Measurements from ENCODE around the gene JAM3. TPM values are rescaled to one million over a fixed set of nuclear protein-coding genes. Genes with fewer than 3 reads are reported as not detected.
A peak's percentile ranks its signal among the peaks of the same experiment; 100 is the strongest.

JAM3 gene
- total RNA-seq, 1 experiment from 2014 or later: 3.1 TPM

GRCh38 chr11:134046681-134047449 is 22.0 kb upstream of the JAM3 start:
- ATAC-seq (no peak), DNase-seq (no peak)
- Histone ChIP-seq H3K4me3 (ENCODE audit: low read length) (no peak overlapping the region), H2AFZ (ENCODE audit: low read length) (no peak overlapping the region), H3K9ac (ENCODE audit: low read length) (no peak overlapping the region), H3K4me2 (ENCODE audit: low read length) (peak overlapping the region; percentile 28), H4K20me1 (ENCODE audit: low read length) (no peaks in the 10 kb centered on the region), H3K4me1 (ENCODE audit: insufficient read depth, low read length) (peaks cover 11% of the 10 kb centered on the region), H3K9me3 (ENCODE audit: low read length) (no peaks in the 10 kb centered on the region), H3K36me3 (ENCODE audit: low read depth, low read length) (no peaks in the 10 kb centered on the region), H3F3A (ENCODE audit: low read length, unreplicated experiment) (no peaks in the 10 kb centered on the region), H3K27me3 (ENCODE audit: low read length) (peaks cover 21% of the 10 kb centered on the region; the same call in 1 of the 2 replicates), H3K79me2 (ENCODE audit: low read length) (no peaks in the 10 kb centered on the region), H3K27ac (ENCODE audit: low read length) (no peak overlapping the region), H3K9me2 (replicated peaks; ENCODE audit: low read length) (no peaks in the 10 kb centered on the region)
- no TSS peak for BruUV-seq (replicated peaks)
- intact Hi-C loops (cut with micrococcal nuclease): loop anchor here (10.0 kb wide), 1 partner anchor 122 kb away; no protein-coding TSS in a partner anchor
- TF ChIP-seq EZH2phosphoT487 (IDR thresholded peaks at IDR 0.05; ENCODE audit: borderline replicate concordance, low read length): no peak
- TF ChIP-seq EZH2 (IDR thresholded peaks at IDR 0.05; ENCODE audit: low read length, unreplicated experiment): no peak
- TF ChIP-seq CTCF (conservative IDR thresholded peaks at IDR 0.05; ENCODE audit: low read depth, low read length): no peak
- ChIA-PET POLR2A (ENCODE audit: unreplicated experiment) (no interaction called here), CTCF (no interaction called here)

- no peaks in the 10 kb centered on the region for H3K9me2 ChIP-seq (replicated peaks; ENCODE audit: low read length)
- H2AFZ ChIP-seq (ENCODE audit: low read length): peak overlapping the region; percentile 25; the same call in 1 of the 2 replicates
- H4K20me1 ChIP-seq (ENCODE audit: low read length): no peaks in the 10 kb centered on the region
- intact Hi-C loops (cut with micrococcal nuclease): loop anchor here (10.0 kb wide), 1 partner anchor 123 kb away; no protein-coding TSS in a partner anchor
- H3K9me3 ChIP-seq (ENCODE audit: low read length): no peaks in the 10 kb centered on the region
- H3K27ac ChIP-seq (ENCODE audit: low read length): no peak overlapping the region
- H3K79me2 ChIP-seq (ENCODE audit: low read length): no peaks in the 10 kb centered on the region
- TF ChIP-seq EZH2phosphoT487 (IDR thresholded peaks at IDR 0.05; ENCODE audit: borderline replicate concordance, low read length) (no peak), EZH2 (IDR thresholded peaks at IDR 0.05; ENCODE audit: low read length, unreplicated experiment) (no peak), CTCF (conservative IDR thresholded peaks at IDR 0.05; ENCODE audit: low read depth, low read length) (no peak)
- no peaks in the 10 kb centered on the region for H3F3A ChIP-seq (ENCODE audit: low read length, unreplicated experiment)
- ATAC-seq: peak; percentile 57; the same call in 1 of the 2 replicates
- no peak overlapping the region for H3K9ac ChIP-seq (ENCODE audit: low read length)
- no TSS peak for BruUV-seq (replicated peaks)
- peak overlapping the region; percentile 28 for H3K4me2 ChIP-seq (ENCODE audit: low read length)
- no peaks in the 10 kb centered on the region for H3K36me3 ChIP-seq (ENCODE audit: low read depth, low read length)
- peak; percentile 70 for DNase-seq
- ChIA-PET CTCF (no interaction called here), POLR2A (ENCODE audit: unreplicated experiment) (no interaction called here)
- no peak overlapping the region for H3K4me3 ChIP-seq (ENCODE audit: low read length)
- peaks cover 11% of the 10 kb centered on the region for H3K4me1 ChIP-seq (ENCODE audit: insufficient read depth, low read length)
- H3K27me3 ChIP-seq (ENCODE audit: low read length): peaks cover 21% of the 10 kb centered on the region; the same call in 1 of the 2 replicates
Observed at GRCh38 chr11:134047586-134047999, 21.3 kb upstream of the JAM3 start.

- Histone ChIP-seq H3K4me2 (ENCODE audit: low read length) (peak overlapping the region; percentile 28), H3K4me3 (ENCODE audit: low read length) (no peak overlapping the region), H3K27me3 (ENCODE audit: low read length) (peaks cover 21% of the 10 kb centered on the region; the same call in 1 of the 2 replicates), H3K36me3 (ENCODE audit: low read depth, low read length) (no peaks in the 10 kb centered on the region), H3K27ac (ENCODE audit: low read length) (no peak overlapping the region), H3K9ac (ENCODE audit: low read length) (no peak overlapping the region), H3K4me1 (ENCODE audit: insufficient read depth, low read length) (peaks cover 11% of the 10 kb centered on the region), H3K79me2 (ENCODE audit: low read length) (no peaks in the 10 kb centered on the region), H3K9me3 (ENCODE audit: low read length) (no peaks in the 10 kb centered on the region), H3K9me2 (replicated peaks; ENCODE audit: low read length) (no peaks in the 10 kb centered on the region), H4K20me1 (ENCODE audit: low read length) (no peaks in the 10 kb centered on the region), H3F3A (ENCODE audit: low read length, unreplicated experiment) (no peaks in the 10 kb centered on the region), H2AFZ (ENCODE audit: low read length) (peak overlapping the region; percentile 25; the same call in 1 of the 2 replicates)
- CTCF ChIA-PET: no interaction called here
- POLR2A ChIA-PET (ENCODE audit: unreplicated experiment): no interaction called here
- BruUV-seq (replicated peaks): no TSS peak
- intact Hi-C loops (cut with micrococcal nuclease): loop anchor here (10.0 kb wide), 1 partner anchor 123 kb away; no protein-coding TSS in a partner anchor
- TF ChIP-seq CTCF (conservative IDR thresholded peaks at IDR 0.05; ENCODE audit: low read depth, low read length) (no peak), EZH2phosphoT487 (IDR thresholded peaks at IDR 0.05; ENCODE audit: borderline replicate concordance, low read length) (no peak), EZH2 (IDR thresholded peaks at IDR 0.05; ENCODE audit: low read length, unreplicated experiment) (no peak)
- DNase-seq (no peak), ATAC-seq (no peak)
Observed at GRCh38 chr11:134048028-134048427, 20.8 kb upstream of the JAM3 start.
